Neural progenitor cell (in vitro differentiated cells): ENCODE data around the gene SAMHD1. TPM values are rescaled to one million over a fixed set of nuclear protein-coding genes. Genes with fewer than 3 reads are reported as not detected.

ENCODE experiments used
- DNase-seq: peaks from one replicate; pipeline ENCODE4 v3.0.0-alpha.2; 2016; ENCODE audit warnings: low spot score
- H2AFZ ChIP-seq: fragments of 200-600 bp; sonication (generic); replicated peaks from 2 replicates; pipeline ENCODE4 v1.6.1; 2016; ENCODE audit warnings: antibody characterized with exemption
- H3F3A ChIP-seq: fragments of 200-600 bp; sonication (generic); 2 replicates; pipeline ENCODE4 v1.6.1; 2016; ENCODE audit warnings: antibody characterized with exemption, low read depth
- H3K27ac ChIP-seq: fragments of 200-600 bp; sonication (generic); 2 replicates; pipeline ENCODE4 v1.5.1; 2016; ENCODE audit warnings: mild to moderate bottlenecking
- H3K27me3 ChIP-seq: fragments of 200-600 bp; sonication (generic); 2 replicates; pipeline ENCODE4 v1.6.1; 2016; ENCODE audit warnings: mild to moderate bottlenecking, moderate library complexity
- H3K36me3 ChIP-seq: fragments of 200-600 bp; sonication (generic); 2 replicates; pipeline ENCODE4 v1.5.1; 2016
- H3K4me1 ChIP-seq: fragments of 200-600 bp; sonication (generic); 2 replicates; pipeline ENCODE4 v1.6.1; 2016; ENCODE audit warnings: mixed run types
- H3K4me2 ChIP-seq: fragments of 200-600 bp; sonication (generic); 2 replicates; pipeline ENCODE4 v1.6.1; 2016
- H3K4me3 ChIP-seq: fragments of 200-600 bp; sonication (generic); 2 replicates; pipeline ENCODE4 v1.5.1; 2016
- H3K79me2 ChIP-seq: fragments of 200-600 bp; sonication (generic); 2 replicates; pipeline ENCODE4 v1.6.1; 2016; ENCODE audit warnings: low read depth
- H3K9ac ChIP-seq: fragments of 200-600 bp; sonication (generic); 2 replicates; pipeline ENCODE4 v1.6.1; 2016
- H3K9me3 ChIP-seq: fragments of 200-600 bp; sonication (generic); 2 replicates; pipeline ENCODE4 v1.5.1; 2016; ENCODE audit warnings: low read depth
- H4K20me1 ChIP-seq: fragments of 200-600 bp; sonication (generic); 2 replicates; pipeline ENCODE4 v1.6.1; 2016; ENCODE audit warnings: low read depth
- H3K27ac Mint-ChIP-seq: 3 replicates; pipeline ENCODE4 v1.8.0; 2021; ENCODE audit warnings: mixed read lengths
- H3K27me3 Mint-ChIP-seq: 2 replicates; pipeline ENCODE4 v1.8.0; 2022; ENCODE audit warnings: low read depth, mild to moderate bottlenecking, inconsistent platforms, moderate library complexity, mixed read lengths; ENCODE audit not compliant: insufficient read depth
- H3K36me3 Mint-ChIP-seq: 3 replicates; pipeline ENCODE4 v1.8.0; 2021; ENCODE audit warnings: mixed read lengths
- H3K4me1 Mint-ChIP-seq: 3 replicates; pipeline ENCODE4 v1.8.0; 2021; ENCODE audit warnings: mixed read lengths
- H3K4me3 Mint-ChIP-seq: 3 replicates; pipeline ENCODE4 v1.8.0; 2021; ENCODE audit warnings: mild to moderate bottlenecking, moderate library complexity, mixed read lengths
- H3K9me3 Mint-ChIP-seq: 3 replicates; pipeline ENCODE4 v1.8.0; 2020; ENCODE audit warnings: mixed read lengths
- CTCF ChIP-seq: fragments of 200-600 bp; sonication (generic); IDR thresholded peaks from 2 replicates; pipeline ENCODE4 v1.5.1; 2017; ENCODE audit warnings: antibody characterized with exemption, mild to moderate bottlenecking
- EZH2 ChIP-seq: fragments of 200-600 bp; sonication (generic); IDR thresholded peaks from 2 replicates; pipeline ENCODE4 v1.6.1; 2017; ENCODE audit warnings: antibody characterized with exemption, mild to moderate bottlenecking, moderate library complexity
- EZH2phosphoT487 ChIP-seq: fragments of 200-600 bp; sonication (generic); IDR thresholded peaks from 2 replicates; pipeline ENCODE4 v1.6.1; 2017; ENCODE audit warnings: antibody characterized with exemption
- total RNA-seq: library from RNA; depleted of rRNA; stranded (reverse); fragments of >200 nt; gene quantifications from 2 replicates; pipeline ENCODE4 v1.2.3, GENCODE V29; 2015; ENCODE audit warnings: low replicate concordance

SAMHD1 gene
- total RNA-seq, 1 donor from 2014 or later: 29.0 TPM

GRCh38 chr20:36861625-36861874 lies 90.0 kb downstream of the SAMHD1 start:
- peaks cover 64% of the 10 kb centered on the region for H3K79me2 ChIP-seq
- H3K9ac ChIP-seq: no peak overlapping the region
- peaks cover 7% of the 10 kb centered on the region for H3F3A ChIP-seq
- Mint-ChIP-seq H3K27me3 (peaks cover 6% of the 10 kb centered on the region), H3K4me1 (peaks cover 36% of the 10 kb centered on the region), H3K36me3 (peaks cover 4% of the 10 kb centered on the region), H3K4me3 (peak overlapping the region; percentile 91), H3K9me3 (no peaks in the 10 kb centered on the region), H3K27ac (no peak overlapping the region)
- H2AFZ ChIP-seq: no peak overlapping the region
- peak overlapping the region; percentile 93 for H3K4me3 ChIP-seq
- peaks cover 11% of the 10 kb centered on the region for H3K27me3 ChIP-seq
- peaks cover 58% of the 10 kb centered on the region for H4K20me1 ChIP-seq
- no peak overlapping the region for H3K27ac ChIP-seq
- peak overlapping the region; percentile 99 for H3K4me2 ChIP-seq
- no peak for DNase-seq
- no peak for TF ChIP-seq EZH2phosphoT487
- no peak for TF ChIP-seq CTCF
- no peak for TF ChIP-seq EZH2
- H3K4me1 ChIP-seq: peaks cover 13% of the 10 kb centered on the region
- no peaks in the 10 kb centered on the region for H3K9me3 ChIP-seq
- H3K36me3 ChIP-seq: no peaks in the 10 kb centered on the region

GRCh38 chr20:36860811-36861624 lies 90.5 kb downstream of the SAMHD1 start:
- H3K4me1 ChIP-seq: peaks cover 13% of the 10 kb centered on the region
- Mint-ChIP-seq H3K9me3 (no peaks in the 10 kb centered on the region), H3K27ac (no peak overlapping the region), H3K4me1 (peaks cover 39% of the 10 kb centered on the region), H3K27me3 (peaks cover 3% of the 10 kb centered on the region), H3K4me3 (peak overlapping the region; percentile 91), H3K36me3 (peaks cover 4% of the 10 kb centered on the region)
- H3K27ac ChIP-seq: no peak overlapping the region
- no peak overlapping the region for H3K9ac ChIP-seq
- TF ChIP-seq EZH2phosphoT487: no peak
- no peak for TF ChIP-seq CTCF
- TF ChIP-seq EZH2: no peak
- peaks cover 11% of the 10 kb centered on the region for H3K27me3 ChIP-seq
- H2AFZ ChIP-seq: no peak overlapping the region
- peaks cover 63% of the 10 kb centered on the region for H4K20me1 ChIP-seq
- H3K36me3 ChIP-seq: no peaks in the 10 kb centered on the region
- DNase-seq: no peak
- H3K79me2 ChIP-seq: peaks cover 69% of the 10 kb centered on the region
- H3K9me3 ChIP-seq: no peaks in the 10 kb centered on the region
- H3K4me3 ChIP-seq: peak overlapping the region; percentile 93
- peaks cover 7% of the 10 kb centered on the region for H3F3A ChIP-seq
- H3K4me2 ChIP-seq: peak overlapping the region; percentile 99

GRCh38 chr20:36860339-36860738 lies 91.2 kb downstream of the SAMHD1 start:
- TF ChIP-seq EZH2 (no peak), CTCF (no peak), EZH2phosphoT487 (no peak)
- peak overlapping the region; percentile 91 for H3K4me3 Mint-ChIP-seq
- H3K27me3 ChIP-seq: peaks cover 11% of the 10 kb centered on the region
- H3K4me1 ChIP-seq: peaks cover 13% of the 10 kb centered on the region
- no peak overlapping the region for H3K27ac ChIP-seq
- no peak overlapping the region for H3K27ac Mint-ChIP-seq
- no peaks in the 10 kb centered on the region for H3K9me3 Mint-ChIP-seq
- H3K4me3 ChIP-seq: no peak overlapping the region
- no peak overlapping the region for H2AFZ ChIP-seq
- no peaks in the 10 kb centered on the region for H3K9me3 ChIP-seq
- H3K4me2 ChIP-seq: no peak overlapping the region
- peaks cover 39% of the 10 kb centered on the region for H3K4me1 Mint-ChIP-seq
- no peak overlapping the region for H3K9ac ChIP-seq
- peaks cover 70% of the 10 kb centered on the region for H4K20me1 ChIP-seq
- H3K36me3 Mint-ChIP-seq: peaks cover 4% of the 10 kb centered on the region
- peaks cover 7% of the 10 kb centered on the region for H3F3A ChIP-seq
- H3K36me3 ChIP-seq: no peaks in the 10 kb centered on the region
- peaks cover 76% of the 10 kb centered on the region for H3K79me2 ChIP-seq
- no peak for DNase-seq
- H3K27me3 Mint-ChIP-seq: peaks cover 2% of the 10 kb centered on the region
